Femur (tissue), 1 donor: ENCODE results near the gene TDRD15.
A peak's percentile ranks its signal among the peaks of the same experiment; 100 is the strongest.
"Not testable (repeated sequence)": the region's sequence is repeated elsewhere in the genome, so short reads cannot be mapped to it uniquely, and the experiment has no call there.

Source experiments
- DNase-seq: peaks from one replicate; pipeline ENCODE4 v3.0.0-alpha.2; 2017

Gene TDRD15

DNA sequence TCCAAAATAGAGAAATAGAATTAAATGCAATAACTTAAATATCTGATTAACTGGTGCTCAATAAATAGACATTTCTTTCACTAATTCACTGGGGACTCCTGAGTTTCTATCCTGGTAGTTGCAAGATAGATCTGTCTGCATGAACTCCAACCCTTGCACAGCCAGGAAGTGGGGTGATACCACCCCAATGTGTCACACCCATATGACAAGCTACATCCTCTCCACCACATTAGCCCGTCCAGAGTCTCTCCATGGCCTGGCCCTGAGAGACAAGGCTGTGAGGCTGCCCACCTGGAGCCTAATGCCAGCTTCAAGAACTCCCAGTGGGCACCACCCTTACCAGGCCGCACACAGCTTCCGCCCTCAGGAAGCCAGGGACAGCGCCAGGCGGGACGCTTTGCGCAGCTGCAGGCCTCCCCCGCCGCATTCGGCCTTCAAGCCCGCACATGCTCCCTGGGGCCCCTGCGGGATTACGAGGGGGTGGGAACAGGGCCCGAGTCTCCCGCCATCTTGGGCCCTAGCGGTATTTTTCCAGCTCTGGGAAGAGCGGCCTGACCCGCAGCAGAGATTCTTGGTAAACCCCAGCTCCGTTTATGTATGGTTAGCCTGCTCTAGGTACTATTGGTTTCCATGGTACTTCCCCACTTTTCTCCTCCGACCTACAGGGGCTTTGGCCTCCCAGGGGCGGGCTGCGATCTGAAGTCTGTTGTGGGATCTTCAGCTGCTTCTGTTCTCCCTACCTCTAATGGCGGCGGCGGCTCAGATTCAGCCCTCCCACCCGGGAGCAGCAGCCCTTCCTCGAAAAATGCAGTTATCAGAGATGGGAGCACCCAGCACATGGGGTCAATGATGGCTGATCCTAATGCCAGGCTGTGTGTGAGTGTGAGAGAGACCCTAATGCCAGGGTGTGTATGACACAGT is at the start of gene TDRD15:
TSS of gene TDRD15 (plus strand) at position 496 of the 921 bp plus-strand sequence. CDS start 13,500 bp downstream, outside the sequence.
- DNase-seq, result no peak

GRCh38 chr2:21078296-21078695 is 45.5 kb upstream of the TDRD15 start:
- DNase-seq, result no peak

- no peak for DNase-seq
Measured at GRCh38 chr2:21083482-21083881, 40.3 kb upstream of the TDRD15 start.

DNA sequence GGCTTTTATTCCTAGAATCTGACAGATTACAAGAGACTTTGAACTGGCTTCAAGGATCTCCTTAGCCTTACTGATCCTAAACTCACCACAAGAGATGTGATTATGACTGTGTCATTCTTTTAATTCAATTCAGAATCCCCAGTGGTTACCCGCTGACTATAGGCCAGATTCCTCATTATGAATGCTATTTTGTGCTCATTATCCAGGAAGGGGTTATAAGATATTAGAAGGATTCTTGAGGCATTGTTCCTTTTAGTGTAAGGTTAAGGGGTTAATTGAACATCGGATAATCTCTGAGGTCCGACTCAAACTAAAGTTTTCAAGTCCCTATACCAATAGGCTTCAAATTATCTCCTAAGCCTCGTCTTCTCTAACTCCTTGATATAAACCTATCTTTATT is 39.4 kb upstream of the TDRD15 start:
- no peak for DNase-seq

DNA sequence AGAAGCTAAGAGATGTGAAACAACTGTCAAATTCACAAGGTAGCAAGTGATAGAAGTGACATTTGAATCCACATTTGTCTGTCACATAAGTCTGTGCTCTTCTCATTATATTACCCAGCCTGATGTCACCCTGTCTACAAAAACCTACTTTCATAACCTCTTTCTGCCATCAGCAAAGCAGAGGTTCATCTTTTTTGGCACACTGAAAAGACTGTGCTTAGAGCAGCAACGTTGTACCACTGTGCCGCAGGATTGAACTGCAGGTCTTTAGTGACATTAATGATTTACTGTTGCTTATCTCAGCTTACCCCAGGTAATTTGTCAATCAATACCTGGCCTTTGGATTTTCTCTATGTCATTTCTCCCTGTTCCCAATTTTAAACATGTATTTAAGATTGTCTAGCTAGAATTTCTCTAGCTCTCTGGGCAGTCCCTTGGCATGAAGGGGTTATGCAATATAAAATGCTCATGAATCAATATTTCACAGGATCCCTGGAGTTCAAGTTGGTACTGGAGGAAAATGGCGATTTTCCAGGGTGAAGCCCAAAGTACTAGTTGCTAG is 31.4 kb upstream of the TDRD15 start:
- DNase-seq, result no peak

GRCh38 chr2:21095178-21095577 is 28.6 kb upstream of the TDRD15 start:
- DNase-seq, result no peak

- DNase-seq, result no peak
Measured at GRCh38 chr2:21095714-21096113, 28.1 kb upstream of the TDRD15 start.

DNA sequence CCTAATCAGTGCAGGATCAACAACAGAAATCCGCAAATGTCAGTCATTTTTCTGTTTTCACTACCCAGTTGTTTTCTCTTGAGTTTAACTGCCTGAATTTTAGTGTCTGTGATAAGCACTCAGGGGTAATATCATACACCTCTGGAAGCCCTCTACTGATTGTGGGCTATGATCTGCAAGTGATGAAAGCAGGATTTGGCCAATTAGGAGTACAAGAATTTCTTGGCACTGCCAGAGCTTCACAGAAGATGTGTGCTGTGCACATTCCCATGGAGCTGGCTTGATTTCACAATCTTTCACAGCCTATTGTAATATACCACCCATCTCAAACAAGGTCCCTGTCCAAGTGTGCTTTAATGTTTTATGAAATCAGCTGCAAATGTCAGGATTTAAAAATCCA is 27.3 kb upstream of the TDRD15 start:
- no peak for DNase-seq

DNA sequence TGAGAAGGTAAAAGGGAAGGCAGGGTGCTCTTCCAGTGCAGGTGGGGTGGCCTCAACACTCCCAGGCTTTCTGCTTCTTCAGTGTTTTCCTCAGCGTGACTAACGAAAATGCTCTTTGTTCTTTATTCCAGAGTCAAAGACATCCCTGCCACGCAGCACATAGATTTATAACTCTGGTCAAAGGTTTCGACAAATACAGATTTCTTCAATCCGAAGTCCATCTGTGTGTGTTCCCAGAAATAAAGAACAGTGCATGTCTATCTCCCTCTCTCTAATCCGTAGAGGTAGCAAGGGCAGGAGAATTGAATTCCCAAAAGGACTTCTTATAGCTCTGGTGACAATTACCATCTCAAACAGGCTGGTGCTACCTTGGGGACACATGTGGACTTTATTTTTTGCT is 26.4 kb upstream of the TDRD15 start:
- no peak for DNase-seq

- no peak for DNase-seq
Measured at GRCh38 chr2:21098294-21098693, 25.5 kb upstream of the TDRD15 start.

GRCh38 chr2:21099281-21099907 is 24.4 kb upstream of the TDRD15 start:
- no peak for DNase-seq

DNA sequence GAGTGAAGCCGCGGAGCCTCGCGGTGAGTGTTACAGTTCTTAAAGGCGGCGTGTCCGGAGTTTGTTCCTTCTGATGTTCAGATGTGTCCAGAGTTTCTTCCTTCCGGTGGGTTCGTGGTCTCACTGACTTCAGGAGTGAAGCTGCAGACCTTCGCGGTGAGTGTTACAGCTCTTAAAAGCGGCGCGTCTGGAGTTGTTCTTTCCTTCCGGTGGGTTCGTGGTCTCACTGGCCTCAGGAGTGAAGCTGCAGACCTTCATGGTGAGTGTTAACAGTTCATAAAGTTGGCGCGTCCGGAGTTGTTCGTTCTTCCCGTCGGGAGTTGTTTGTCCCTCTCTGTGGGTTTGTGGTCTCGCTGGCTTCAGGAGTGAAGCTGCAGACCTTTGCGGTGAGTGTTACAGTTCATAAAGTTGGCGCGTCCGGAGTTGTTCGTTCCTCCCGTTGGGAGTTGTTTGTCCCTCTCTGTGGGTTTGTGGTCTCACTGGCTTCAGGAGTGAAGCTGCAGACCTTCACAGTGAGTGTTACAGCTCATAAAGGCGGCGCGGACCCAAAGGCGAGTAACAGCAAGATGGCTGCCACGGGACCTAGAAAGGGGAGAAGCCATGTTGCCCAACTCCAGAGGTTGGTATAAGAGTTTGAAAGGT is 22.1 kb upstream of the TDRD15 start:
- DNase-seq, result not testable (repeated sequence)

DNA sequence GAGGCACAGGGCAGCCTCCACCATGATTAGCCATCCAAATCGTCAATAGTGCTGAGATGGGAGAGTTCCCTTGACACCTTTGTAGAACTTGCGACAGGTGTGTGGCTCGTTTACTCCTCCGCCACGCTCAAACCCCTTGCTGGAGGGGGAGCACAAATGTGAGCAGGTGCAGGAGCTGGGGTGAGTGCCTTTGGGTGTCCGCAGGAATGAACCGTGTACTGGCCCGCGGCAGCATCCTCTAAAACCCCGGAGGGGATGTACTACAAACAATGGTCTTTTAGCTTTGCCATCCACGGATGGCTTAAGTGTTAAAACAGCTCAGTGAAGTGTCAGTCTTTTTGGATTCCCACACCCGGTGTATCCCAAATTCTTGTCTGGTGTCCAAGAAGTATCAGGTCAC is 21.4 kb upstream of the TDRD15 start:
- no peak for DNase-seq

GRCh38 chr2:21103274-21103891 is 20.4 kb upstream of the TDRD15 start:
- no peak for DNase-seq

- no peak for DNase-seq
Measured at GRCh38 chr2:21104030-21104660, 19.6 kb upstream of the TDRD15 start.

DNA sequence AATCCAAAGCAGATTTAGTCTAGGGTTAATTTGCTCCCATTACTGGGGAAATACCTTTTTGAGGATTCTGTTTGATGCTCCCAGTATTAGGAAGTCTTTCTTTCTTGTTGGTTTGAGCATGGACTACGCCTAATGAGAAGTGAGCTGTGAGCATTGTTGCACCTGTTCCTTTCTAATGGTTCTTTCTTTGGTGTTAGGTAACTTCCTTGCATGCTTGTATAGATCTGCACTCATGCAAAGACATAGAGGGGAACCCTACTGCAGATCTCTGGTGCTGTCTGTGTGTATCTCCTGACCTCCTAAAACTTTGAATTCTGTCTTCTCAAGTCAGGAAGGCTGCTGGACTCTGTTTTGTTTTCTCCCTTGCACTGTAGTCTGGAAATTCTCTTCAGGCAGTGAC is 12.8 kb upstream of the TDRD15 start:
- DNase-seq, result no peak

GRCh38 chr2:21117688-21118087 is 6.1 kb upstream of the TDRD15 start:
- no peak for DNase-seq

GRCh38 chr2:21118302-21118920 is 5.4 kb upstream of the TDRD15 start:
- peak; percentile 19 for DNase-seq

DNA sequence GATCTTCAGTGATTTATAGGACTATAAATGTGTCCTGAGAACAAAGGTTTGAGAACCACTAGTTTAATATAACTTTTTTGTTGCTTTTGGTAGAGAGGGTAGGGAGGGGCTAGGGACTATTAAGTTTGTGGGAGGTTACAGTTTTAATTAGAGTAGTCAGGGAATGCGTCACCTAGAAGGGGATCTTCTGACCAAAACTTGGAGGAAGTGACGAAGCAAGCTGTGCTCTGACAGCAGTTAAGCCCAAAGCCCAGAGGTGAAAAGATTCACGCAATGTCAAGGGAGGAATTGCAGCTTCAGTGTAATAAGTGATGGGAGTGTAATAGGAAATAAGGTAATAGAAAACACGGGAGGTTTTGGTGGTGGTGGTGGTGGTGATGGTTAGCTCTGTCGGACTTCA is 8.1 kb downstream of the TDRD15 start:
- DNase-seq, result no peak

DNA sequence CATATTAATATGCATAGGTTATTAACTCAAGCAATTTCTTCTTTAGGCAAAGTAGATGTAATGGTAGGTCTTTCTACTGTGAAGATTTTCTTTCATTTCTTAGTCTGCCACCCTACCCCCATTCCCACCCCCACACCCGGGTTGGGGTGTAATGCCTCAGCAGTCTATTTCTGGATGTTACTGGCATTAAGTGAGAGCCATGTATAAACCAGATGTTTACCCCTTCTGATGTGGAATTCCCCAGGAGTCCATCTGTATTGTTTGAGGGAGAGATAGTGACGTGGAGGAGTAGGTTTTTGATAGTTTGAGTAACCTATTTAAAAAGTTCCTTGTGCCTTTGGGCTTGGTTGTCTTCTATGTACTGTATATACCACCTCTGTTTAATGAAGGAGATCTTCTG is 11.8 kb downstream of the TDRD15 start:
- no peak for DNase-seq

- no peak for DNase-seq
Measured at GRCh38 chr2:21142149-21142548, 18.4 kb downstream of the TDRD15 start.

- no peak for DNase-seq
Measured at GRCh38 chr2:21146638-21147037, 22.9 kb downstream of the TDRD15 start.
